DND-41 (cell line): Measurements from ENCODE around the gene OVAAL.

Experiments used
- ATAC-seq: fragments of 200-7000 bp; cut with Tn5 transposase; 3 replicates; pipeline ENCODE4 v1.9.1; 2021; ENCODE audit warnings: low read depth; ENCODE audit not compliant: insufficient read depth
- DNase-seq: peaks from one replicate; pipeline ENCODE4 v3.0.0-alpha.2; 2020
- H2AFZ ChIP-seq: 2 replicates; pipeline ENCODE4 v1.6.0; 2012; ENCODE audit warnings: low read depth, low read length
- H3K27ac ChIP-seq: 2 replicates; pipeline ENCODE4 v1.5.1; 2012; ENCODE audit warnings: low read length, inconsistent platforms
- H3K27me3 ChIP-seq: fragments of 200-600 bp; sonication (generic); 2 replicates; pipeline ENCODE4 v1.6.0; 2012; ENCODE audit warnings: low read length, mild to moderate bottlenecking, inconsistent platforms; ENCODE audit not compliant: insufficient read depth, poor library complexity
- H3K36me3 ChIP-seq: 2 replicates; pipeline ENCODE4 v1.5.1; 2012; ENCODE audit warnings: low read length, inconsistent platforms; ENCODE audit not compliant: insufficient read depth
- H3K4me1 ChIP-seq: 2 replicates; pipeline ENCODE4 v1.5.1; 2012; ENCODE audit warnings: mild to moderate bottlenecking, low read length; ENCODE audit not compliant: insufficient read depth
- H3K4me2 ChIP-seq: 2 replicates; pipeline ENCODE4 v1.6.0; 2012; ENCODE audit warnings: mild to moderate bottlenecking, moderate library complexity, low read length, inconsistent platforms; ENCODE audit not compliant: insufficient read depth
- H3K4me3 ChIP-seq, 2 experiments: fragments of 200-600 bp in 1 of 2; shearing (Covaris generic) in 1 of 2; 2 replicates each; pipeline ENCODE4 v1.5.1; 2012 to 2016; ENCODE audit warnings: inconsistent platforms in 2 of 2, low read length in 2 of 2, mild to moderate bottlenecking in 2 of 2, low read depth in 1 of 2, moderate library complexity in 1 of 2
- H3K79me2 ChIP-seq: 2 replicates; pipeline ENCODE4 v1.6.0; 2012; ENCODE audit warnings: low read length, inconsistent platforms; ENCODE audit not compliant: insufficient read depth
- H3K9ac ChIP-seq: 2 replicates; pipeline ENCODE4 v1.6.0; 2012; ENCODE audit warnings: low read depth, mild to moderate bottlenecking, inconsistent platforms, low read length, moderate library complexity
- H3K9me3 ChIP-seq: 2 replicates; pipeline ENCODE4 v1.5.1; 2012; ENCODE audit warnings: low read length, moderate library complexity, mild to moderate bottlenecking, inconsistent platforms; ENCODE audit not compliant: insufficient read depth, severe bottlenecking
- H4K20me1 ChIP-seq: 2 replicates; pipeline ENCODE4 v1.6.0; 2012; ENCODE audit warnings: low read length; ENCODE audit not compliant: insufficient read depth
- EZH2 ChIP-seq: IDR thresholded peaks from 3 replicates; pipeline ENCODE4 v1.6.1; 2012; ENCODE audit warnings: borderline replicate concordance, low read depth, mild to moderate bottlenecking, moderate library complexity, low read length, inconsistent platforms; ENCODE audit not compliant: severe bottlenecking
- TF ChIP-seq, protein P1 (sequence below): IDR thresholded peaks from 2 replicates; pipeline ENCODE4 v1.5.1; 2012; ENCODE audit warnings: borderline replicate concordance, low read length, moderate library complexity, mild to moderate bottlenecking; ENCODE audit not compliant: poor library complexity, severe bottlenecking; ENCODE audit errors: extremely low read depth

The OVAAL gene

DNA sequence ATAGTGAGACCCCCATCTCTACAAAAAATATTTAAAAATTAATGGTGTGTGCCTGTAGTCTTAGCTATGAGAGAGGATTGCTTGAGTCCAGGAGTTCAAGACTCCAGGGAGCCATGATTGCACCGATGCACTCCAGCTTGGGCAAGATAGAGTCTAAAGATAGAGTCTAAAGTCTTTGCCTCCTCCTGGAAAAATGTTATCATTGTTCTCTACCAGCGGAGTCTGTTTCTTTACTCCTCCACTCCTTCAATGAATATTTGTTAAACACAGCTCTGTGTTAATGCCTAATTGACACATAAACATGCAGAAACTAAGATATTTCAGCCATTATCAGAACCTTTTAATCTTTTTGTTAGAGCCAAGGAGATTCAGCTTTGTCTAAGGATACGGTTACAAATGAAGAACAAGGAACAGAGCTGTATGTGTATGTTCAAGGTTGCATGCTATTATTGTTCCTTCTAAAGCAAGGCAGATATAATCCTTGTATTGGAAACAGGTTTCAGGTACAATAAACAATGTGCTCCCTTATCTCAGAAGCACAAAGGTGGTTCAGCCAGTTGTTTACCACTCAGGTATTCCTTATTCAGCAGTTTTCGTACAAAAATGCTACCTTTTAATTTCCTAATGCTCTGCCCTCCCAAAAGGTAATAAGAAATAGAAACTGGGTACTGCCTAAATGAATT, 15.4 kb downstream of the OVAAL start:
- no peaks in the 10 kb centered on the region for H4K20me1 ChIP-seq
- H3K79me2 ChIP-seq: no peaks in the 10 kb centered on the region
- no peak for ATAC-seq
- no peaks in the 10 kb centered on the region for H3K27me3 ChIP-seq
- peaks cover 3% of the 10 kb centered on the region; the same call in 1 of the 2 replicates for H3K4me1 ChIP-seq
- no peak overlapping the region for H2AFZ ChIP-seq
- no peak overlapping the region for H3K9ac ChIP-seq
- no peak overlapping the region for H3K4me3 ChIP-seq
- TF ChIP-seq, protein P1, sequence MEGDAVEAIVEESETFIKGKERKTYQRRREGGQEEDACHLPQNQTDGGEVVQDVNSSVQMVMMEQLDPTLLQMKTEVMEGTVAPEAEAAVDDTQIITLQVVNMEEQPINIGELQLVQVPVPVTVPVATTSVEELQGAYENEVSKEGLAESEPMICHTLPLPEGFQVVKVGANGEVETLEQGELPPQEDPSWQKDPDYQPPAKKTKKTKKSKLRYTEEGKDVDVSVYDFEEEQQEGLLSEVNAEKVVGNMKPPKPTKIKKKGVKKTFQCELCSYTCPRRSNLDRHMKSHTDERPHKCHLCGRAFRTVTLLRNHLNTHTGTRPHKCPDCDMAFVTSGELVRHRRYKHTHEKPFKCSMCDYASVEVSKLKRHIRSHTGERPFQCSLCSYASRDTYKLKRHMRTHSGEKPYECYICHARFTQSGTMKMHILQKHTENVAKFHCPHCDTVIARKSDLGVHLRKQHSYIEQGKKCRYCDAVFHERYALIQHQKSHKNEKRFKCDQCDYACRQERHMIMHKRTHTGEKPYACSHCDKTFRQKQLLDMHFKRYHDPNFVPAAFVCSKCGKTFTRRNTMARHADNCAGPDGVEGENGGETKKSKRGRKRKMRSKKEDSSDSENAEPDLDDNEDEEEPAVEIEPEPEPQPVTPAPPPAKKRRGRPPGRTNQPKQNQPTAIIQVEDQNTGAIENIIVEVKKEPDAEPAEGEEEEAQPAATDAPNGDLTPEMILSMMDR: no peak
- TF ChIP-seq EZH2: no peak
- H3K27ac ChIP-seq: no peak overlapping the region
- no peak overlapping the region for H3K4me2 ChIP-seq
- H3K9me3 ChIP-seq: no peaks in the 10 kb centered on the region
- no peaks in the 10 kb centered on the region for H3K36me3 ChIP-seq
- DNase-seq: no peak

DNA sequence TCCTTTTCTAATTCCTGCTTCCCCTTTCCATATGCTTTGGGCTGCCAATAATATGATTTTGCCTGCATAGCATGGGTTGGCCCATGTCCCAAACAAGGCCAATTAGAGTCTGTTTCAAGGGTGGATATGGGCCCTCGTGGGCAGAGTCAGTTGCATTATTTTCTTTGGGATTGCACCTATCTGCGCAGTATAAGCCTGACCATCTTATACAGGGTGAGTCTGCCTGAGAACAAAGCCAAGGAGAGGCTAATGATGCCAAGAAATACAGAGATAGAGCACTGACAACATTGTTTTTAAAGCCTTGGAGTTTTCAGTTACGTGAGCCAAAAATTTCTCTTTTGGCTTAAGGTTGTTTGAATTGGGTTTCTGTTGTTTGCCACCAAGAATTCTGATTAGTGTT, 18.6 kb downstream of the OVAAL start:
- H3K4me1 ChIP-seq: no peaks in the 10 kb centered on the region
- H2AFZ ChIP-seq: no peak overlapping the region
- ATAC-seq (no peak), DNase-seq (no peak)
- H3K79me2 ChIP-seq: no peaks in the 10 kb centered on the region
- no peaks in the 10 kb centered on the region for H4K20me1 ChIP-seq
- H3K36me3 ChIP-seq: no peaks in the 10 kb centered on the region
- H3K9ac ChIP-seq: no peak overlapping the region
- no peak overlapping the region for H3K4me3 ChIP-seq
- H3K27ac ChIP-seq: no peak overlapping the region
- no peaks in the 10 kb centered on the region for H3K27me3 ChIP-seq
- H3K9me3 ChIP-seq: no peaks in the 10 kb centered on the region
- H3K4me2 ChIP-seq: no peak overlapping the region
- TF ChIP-seq, protein P1: no peak
- TF ChIP-seq EZH2: no peak

DNA sequence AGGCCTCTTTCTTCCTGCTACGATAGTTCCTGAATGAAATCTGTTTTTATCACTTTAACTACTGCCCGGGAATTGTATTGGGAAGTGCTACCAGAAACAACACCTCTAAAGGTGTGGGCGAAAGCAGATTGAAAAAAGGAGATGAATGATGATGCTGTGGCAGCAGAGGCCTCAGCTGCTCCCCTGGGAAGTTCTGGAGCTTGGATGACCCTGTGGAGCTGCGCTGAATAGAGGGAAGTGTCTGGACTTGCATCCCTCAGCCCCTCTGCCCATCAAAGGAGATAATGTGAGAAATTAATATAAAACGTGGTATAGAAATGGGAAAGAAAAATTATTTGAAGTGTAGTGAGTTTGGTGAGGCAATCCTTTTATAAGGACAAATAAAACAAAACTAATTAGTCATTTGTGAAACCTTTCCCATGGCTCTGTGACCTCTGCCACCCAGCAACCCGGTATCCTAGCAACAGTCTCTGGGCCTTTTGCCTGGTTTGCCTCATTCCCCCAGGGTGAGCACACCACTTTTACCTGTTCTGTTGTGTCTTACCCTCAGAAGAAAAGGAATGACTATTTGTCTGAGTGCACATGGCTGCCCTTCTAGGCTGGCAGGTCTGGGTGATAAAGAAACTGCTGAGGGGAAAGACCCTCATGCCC, 21.3 kb downstream of the OVAAL start:
- DNase-seq: no peak
- no peaks in the 10 kb centered on the region for H4K20me1 ChIP-seq
- H2AFZ ChIP-seq: no peak overlapping the region
- no peaks in the 10 kb centered on the region for H3K9me3 ChIP-seq
- TF ChIP-seq, protein P1: no peak
- no peak for TF ChIP-seq EZH2
- H3K4me1 ChIP-seq: peaks cover 9% of the 10 kb centered on the region
- no peak overlapping the region for H3K27ac ChIP-seq
- H3K9ac ChIP-seq: no peak overlapping the region
- H3K36me3 ChIP-seq: no peaks in the 10 kb centered on the region
- H3K4me2 ChIP-seq: no peak overlapping the region
- H3K27me3 ChIP-seq: no peaks in the 10 kb centered on the region
- H3K79me2 ChIP-seq: no peaks in the 10 kb centered on the region
- no peak overlapping the region for H3K4me3 ChIP-seq
- no peak for ATAC-seq
